Measurements from ENCODE around the gene AREG. TPM values are rescaled to one million over a fixed set of nuclear protein-coding genes. Genes with fewer than 3 reads are reported as not detected.

Gene AREG, protein sequence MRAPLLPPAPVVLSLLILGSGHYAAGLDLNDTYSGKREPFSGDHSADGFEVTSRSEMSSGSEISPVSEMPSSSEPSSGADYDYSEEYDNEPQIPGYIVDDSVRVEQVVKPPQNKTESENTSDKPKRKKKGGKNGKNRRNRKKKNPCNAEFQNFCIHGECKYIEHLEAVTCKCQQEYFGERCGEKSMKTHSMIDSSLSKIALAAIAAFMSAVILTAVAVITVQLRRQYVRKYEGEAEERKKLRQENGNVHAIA
- total RNA-seq: 0.29 TPM in 1 of 2 replicates, not detected in the other

DNA sequence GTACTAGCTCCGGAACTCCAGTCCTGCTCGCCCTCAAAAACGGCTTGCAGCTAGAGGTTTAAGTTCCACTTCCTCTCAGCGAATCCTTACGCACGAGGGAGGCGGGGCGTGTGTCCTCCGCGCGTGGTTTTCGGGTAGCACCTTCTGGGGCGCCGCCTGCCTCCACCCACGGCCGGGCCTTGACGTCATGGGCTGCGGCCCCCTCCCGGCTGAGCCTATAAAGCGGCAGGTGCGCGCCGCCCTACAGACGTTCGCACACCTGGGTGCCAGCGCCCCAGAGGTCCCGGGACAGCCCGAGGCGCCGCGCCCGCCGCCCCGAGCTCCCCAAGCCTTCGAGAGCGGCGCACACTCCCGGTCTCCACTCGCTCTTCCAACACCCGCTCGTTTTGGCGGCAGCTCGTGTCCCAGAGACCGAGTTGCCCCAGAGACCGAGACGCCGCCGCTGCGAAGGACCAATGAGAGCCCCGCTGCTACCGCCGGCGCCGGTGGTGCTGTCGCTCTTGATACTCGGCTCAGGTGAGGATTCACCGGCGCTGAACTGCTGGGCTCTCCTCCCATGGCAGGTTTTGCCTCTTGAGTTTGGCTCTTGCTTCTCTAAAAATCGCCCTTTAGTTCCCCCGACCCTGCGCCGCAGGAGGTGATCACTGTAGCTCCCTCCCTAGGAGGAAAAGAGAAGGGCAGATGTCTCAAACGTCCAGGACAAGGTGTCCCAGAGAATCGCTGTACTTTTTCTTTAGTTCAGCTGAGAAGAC, at the start of gene AREG:
TSS of gene AREG (plus strand) at position 246 of the 752 bp plus-strand sequence. CDS start at position 456, 210 bp downstream.

Other genes with a start within 250 kb of the AREG start
- gene EPGN, start 136.7 kb upstream of the AREG start, total RNA-seq: 0.29 and 0.65 TPM in 2 replicates
- gene EREG, start 80.0 kb upstream of the AREG start, total RNA-seq: not detected in 2 replicates